Amygdala (tissue), 56 donors: ENCODE data around the gene LRRN4.
"Not testable (repeated sequence)": the region's sequence is repeated elsewhere in the genome, so short reads cannot be mapped to it uniquely, and the experiment has no call there.

Experiments
- DNase-seq, 56 donors: peaks; one replicate each; lab custom pipeline; 2025; lab: John Stamatoyannopoulos, UW

Gene LRRN4

GRCh38 chr20:6034134-6034969 is 19.5 kb downstream of the LRRN4 start:
- no peak for DNase-seq

- DNase-seq: not testable (repeated sequence)
Observed at GRCh38 chr20:6032907-6033306, 21.0 kb downstream of the LRRN4 start.

GRCh38 chr20:6030453-6031080 is 23.3 kb downstream of the LRRN4 start:
- no peak for DNase-seq

- DNase-seq: no peak
Observed at GRCh38 chr20:6029538-6029937, 24.3 kb downstream of the LRRN4 start.

- no peak for DNase-seq
Observed at GRCh38 chr20:6028818-6029217, 25.0 kb downstream of the LRRN4 start.

GRCh38 chr20:6026051-6026450 is 27.8 kb downstream of the LRRN4 start:
- DNase-seq: peak in 5 of 56 donors; percentile 8 to 52 (median 27)

GRCh38 chr20:6024768-6025167 is 29.1 kb downstream of the LRRN4 start:
- DNase-seq: no peak

- DNase-seq: no peak
Observed at GRCh38 chr20:6017880-6018279, 36.0 kb downstream of the LRRN4 start.

- DNase-seq: no peak
Observed at GRCh38 chr20:6017467-6017866, 36.4 kb downstream of the LRRN4 start.

- no peak for DNase-seq
Observed at GRCh38 chr20:6014957-6015356, 38.9 kb downstream of the LRRN4 start.

- no peak for DNase-seq
Observed at GRCh38 chr20:6014017-6014416, 39.8 kb downstream of the LRRN4 start.

- no peak for DNase-seq
Observed at GRCh38 chr20:6012179-6012578, 41.7 kb downstream of the LRRN4 start.

- DNase-seq: peak in 31 of 56 donors; percentile 1 to 60 (median 19)
Observed at GRCh38 chr20:6008254-6008653, 45.6 kb downstream of the LRRN4 start.

GRCh38 chr20:6007529-6008103 is 46.2 kb downstream of the LRRN4 start:
- DNase-seq: no peak

- no peak for DNase-seq
Observed at GRCh38 chr20:6007094-6007528, 46.7 kb downstream of the LRRN4 start.

GRCh38 chr20:6006603-6006949 is 47.3 kb downstream of the LRRN4 start:
- DNase-seq: peak in 1 of 56 donors; percentile 18

GRCh38 chr20:6000871-6001270 is 53.0 kb downstream of the LRRN4 start:
- DNase-seq: no peak

- no peak for DNase-seq
Observed at GRCh38 chr20:5999783-6000182, 54.1 kb downstream of the LRRN4 start.

- DNase-seq: no peak
Observed at GRCh38 chr20:5996765-5997164, 57.1 kb downstream of the LRRN4 start.

- no peak for DNase-seq
Observed at GRCh38 chr20:5991623-5992441, 62.0 kb downstream of the LRRN4 start.

- DNase-seq: no peak
Observed at GRCh38 chr20:5990946-5991345, 62.9 kb downstream of the LRRN4 start.
